ENCODE measurements around the gene ZMIZ1. TPM values are rescaled to one million over a fixed set of nuclear protein-coding genes. Genes with fewer than 3 reads are reported as not detected.

The ZMIZ1 gene
- total RNA-seq, 1 experiment from 2014 or later = 23.5 TPM

DNA sequence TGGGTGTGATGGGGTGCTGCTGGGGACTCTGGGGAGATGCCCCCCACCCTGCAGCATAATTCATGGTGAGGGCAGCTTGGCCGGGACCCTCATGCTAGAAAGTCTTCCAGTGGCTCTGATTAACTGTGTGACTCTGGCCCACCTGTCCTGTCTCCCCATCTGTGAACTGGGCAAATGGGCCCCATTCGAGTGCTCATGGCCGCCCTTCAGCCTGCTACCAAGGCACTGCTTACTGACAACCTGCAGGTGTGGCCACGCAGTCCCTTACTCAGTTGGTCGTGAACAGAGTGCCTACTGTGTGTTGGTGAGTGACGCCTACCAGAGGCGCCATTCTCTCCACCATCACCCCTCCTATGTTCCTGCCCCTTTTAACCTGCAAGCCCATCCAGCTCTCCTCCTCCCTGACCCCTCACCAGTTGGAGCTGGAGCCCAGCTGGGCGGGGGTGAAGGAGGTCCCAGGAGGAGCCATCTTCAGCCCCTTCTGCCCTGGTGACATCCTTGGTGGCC is 109.4 kb downstream of the ZMIZ1 start:
- no peaks in the 10 kb centered on the region for H3K36me3 Mint-ChIP-seq (ENCODE audit: insufficient read depth, unreplicated experiment)
- CTCF ChIA-PET = interaction anchor here (1.5 kb wide), 1 partner anchor 17 kb away, joined by 4 read pairs; no protein-coding TSS in a partner anchor
- DNase-seq = no peak
- BruUV-seq (replicated peaks) = no TSS peak
- TF ChIP-seq, protein P1, sequence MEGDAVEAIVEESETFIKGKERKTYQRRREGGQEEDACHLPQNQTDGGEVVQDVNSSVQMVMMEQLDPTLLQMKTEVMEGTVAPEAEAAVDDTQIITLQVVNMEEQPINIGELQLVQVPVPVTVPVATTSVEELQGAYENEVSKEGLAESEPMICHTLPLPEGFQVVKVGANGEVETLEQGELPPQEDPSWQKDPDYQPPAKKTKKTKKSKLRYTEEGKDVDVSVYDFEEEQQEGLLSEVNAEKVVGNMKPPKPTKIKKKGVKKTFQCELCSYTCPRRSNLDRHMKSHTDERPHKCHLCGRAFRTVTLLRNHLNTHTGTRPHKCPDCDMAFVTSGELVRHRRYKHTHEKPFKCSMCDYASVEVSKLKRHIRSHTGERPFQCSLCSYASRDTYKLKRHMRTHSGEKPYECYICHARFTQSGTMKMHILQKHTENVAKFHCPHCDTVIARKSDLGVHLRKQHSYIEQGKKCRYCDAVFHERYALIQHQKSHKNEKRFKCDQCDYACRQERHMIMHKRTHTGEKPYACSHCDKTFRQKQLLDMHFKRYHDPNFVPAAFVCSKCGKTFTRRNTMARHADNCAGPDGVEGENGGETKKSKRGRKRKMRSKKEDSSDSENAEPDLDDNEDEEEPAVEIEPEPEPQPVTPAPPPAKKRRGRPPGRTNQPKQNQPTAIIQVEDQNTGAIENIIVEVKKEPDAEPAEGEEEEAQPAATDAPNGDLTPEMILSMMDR (IDR thresholded peaks at IDR 0.05; ENCODE audit: unreplicated experiment) = no peak
- H3K27me3 Mint-ChIP-seq (ENCODE audit: unreplicated experiment) = no peaks in the 10 kb centered on the region
- H3K27ac Mint-ChIP-seq (ENCODE audit: unreplicated experiment) = no peak overlapping the region
- H3K9me3 Mint-ChIP-seq (ENCODE audit: low read depth, unreplicated experiment) = no peaks in the 10 kb centered on the region
- H3K4me3 Mint-ChIP-seq (ENCODE audit: low read depth, unreplicated experiment) = no peak overlapping the region
- intact Hi-C loops (cut with micrococcal nuclease; ENCODE audit: unreplicated experiment) = no loop called here
- H3K4me1 Mint-ChIP-seq (ENCODE audit: low read depth, unreplicated experiment) = peaks cover 23% of the 10 kb centered on the region

DNA sequence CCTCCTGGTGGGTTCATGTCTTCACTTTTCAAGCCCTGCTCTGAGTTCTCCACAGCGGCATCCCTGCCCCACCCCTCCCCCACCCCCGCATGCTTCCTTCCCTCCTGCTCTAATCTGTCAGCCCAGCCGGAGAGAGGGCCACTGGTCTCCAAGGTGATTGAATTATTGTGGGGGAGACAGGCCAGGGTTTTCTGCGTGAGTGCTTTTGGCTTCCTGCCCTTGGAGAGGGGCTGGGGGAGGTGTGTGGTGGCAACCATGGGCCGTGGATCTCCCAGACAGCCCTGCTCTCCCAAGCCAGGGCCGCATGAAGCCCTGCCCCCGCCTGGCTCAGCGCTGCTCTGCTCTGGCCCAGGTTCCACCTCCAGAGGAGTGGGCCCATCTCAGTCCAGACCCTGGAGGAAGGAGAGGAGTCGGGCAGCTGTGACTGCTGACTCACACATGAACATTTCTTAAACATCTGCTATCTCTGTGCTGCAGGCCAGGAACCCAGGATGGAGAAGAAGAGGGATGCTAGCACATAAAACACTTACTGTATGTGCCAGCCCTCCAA is 109.9 kb downstream of the ZMIZ1 start:
- H3K9me3 Mint-ChIP-seq (ENCODE audit: low read depth, unreplicated experiment) = no peaks in the 10 kb centered on the region
- BruUV-seq (replicated peaks) = no TSS peak

DNA sequence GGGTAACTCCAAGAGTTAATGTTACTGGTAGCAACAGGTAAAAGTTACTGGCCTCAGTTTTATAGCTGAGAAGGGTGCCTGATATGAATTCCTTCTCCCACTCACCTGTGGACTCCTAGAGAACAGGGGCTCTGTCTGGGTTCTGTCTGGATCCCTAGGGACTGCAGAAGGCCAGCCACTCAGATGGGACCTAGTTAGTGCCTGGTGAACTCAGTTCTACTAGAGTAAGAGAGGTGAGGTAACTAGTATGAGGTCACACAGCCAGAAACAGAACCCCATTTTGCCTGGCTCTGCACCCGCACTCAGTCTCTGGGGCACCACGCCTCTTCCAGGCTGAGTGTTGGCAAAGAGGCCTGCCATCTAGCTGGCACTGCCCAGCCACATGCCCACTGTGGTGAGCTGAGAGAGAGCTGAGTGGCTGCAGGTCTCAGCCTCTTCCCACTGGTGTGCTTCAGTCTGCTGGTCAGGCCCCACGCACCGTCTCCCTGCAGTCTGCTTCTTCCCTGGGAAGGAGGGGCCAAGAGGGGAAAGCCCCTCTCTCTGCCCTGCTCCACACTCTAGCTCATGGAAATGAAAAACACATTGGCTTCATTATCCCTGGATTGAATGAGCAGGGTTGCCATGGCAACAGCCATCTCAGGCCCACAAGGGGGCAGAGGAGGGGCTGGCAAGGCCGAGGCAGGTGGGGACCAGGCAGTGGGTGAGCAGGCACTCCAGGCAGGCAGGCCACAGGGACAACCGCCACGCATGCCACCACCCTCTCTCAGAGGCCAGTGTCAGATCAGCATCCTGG is 110.6 kb downstream of the ZMIZ1 start:
- Mint-ChIP-seq H3K27me3 (ENCODE audit: unreplicated experiment) (no peaks in the 10 kb centered on the region), H3K36me3 (ENCODE audit: insufficient read depth, unreplicated experiment) (no peaks in the 10 kb centered on the region), H3K9me3 (ENCODE audit: low read depth, unreplicated experiment) (no peaks in the 10 kb centered on the region), H3K4me3 (ENCODE audit: low read depth, unreplicated experiment) (no peak overlapping the region), H3K27ac (ENCODE audit: unreplicated experiment) (no peak overlapping the region), H3K4me1 (ENCODE audit: low read depth, unreplicated experiment) (peaks cover 35% of the 10 kb centered on the region)
- intact Hi-C loops (cut with micrococcal nuclease; ENCODE audit: unreplicated experiment) = no loop called here
- TF ChIP-seq, protein P1 (IDR thresholded peaks at IDR 0.05; ENCODE audit: unreplicated experiment) = no peak
- BruUV-seq (replicated peaks) = no TSS peak
- DNase-seq = peak; percentile 20
- CTCF ChIA-PET = interaction anchor here (1.9 kb wide), 1 partner anchor 16 kb away, joined by 4 read pairs; no protein-coding TSS in a partner anchor

More for the DNA sequence above, 109.9 kb downstream of the ZMIZ1 start:
- Mint-ChIP-seq H3K4me1 (ENCODE audit: low read depth, unreplicated experiment) (peaks cover 28% of the 10 kb centered on the region), H3K27ac (ENCODE audit: unreplicated experiment) (no peak overlapping the region), H3K4me3 (ENCODE audit: low read depth, unreplicated experiment) (no peak overlapping the region), H3K27me3 (ENCODE audit: unreplicated experiment) (no peaks in the 10 kb centered on the region), H3K36me3 (ENCODE audit: insufficient read depth, unreplicated experiment) (no peaks in the 10 kb centered on the region)
- DNase-seq = no peak
- intact Hi-C loops (cut with micrococcal nuclease; ENCODE audit: unreplicated experiment) = no loop called here
- CTCF ChIA-PET = interaction anchor here (1.5 kb wide), 1 partner anchor 17 kb away, joined by 4 read pairs; no protein-coding TSS in a partner anchor
- TF ChIP-seq, protein P1 (IDR thresholded peaks at IDR 0.05; ENCODE audit: unreplicated experiment) = no peak

DNA sequence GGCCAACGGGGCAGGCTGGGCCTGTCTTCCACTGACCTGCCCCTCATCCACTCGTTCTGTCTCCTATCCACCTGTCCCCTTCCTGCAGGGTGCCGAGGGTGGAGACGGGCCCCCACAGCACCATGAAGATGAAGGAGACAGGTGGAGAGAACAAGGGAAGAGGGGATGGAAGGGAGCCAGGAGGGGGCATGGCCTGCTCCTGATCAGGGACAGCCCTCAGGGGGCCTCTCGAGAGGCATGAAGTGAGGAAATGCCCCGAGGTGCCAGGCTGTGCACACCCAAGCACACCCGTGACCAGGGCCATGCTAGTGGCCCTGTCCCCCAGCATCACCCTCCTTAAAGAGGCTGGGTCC is 111.2 kb downstream of the ZMIZ1 start:
- no peaks in the 10 kb centered on the region for H3K9me3 Mint-ChIP-seq (ENCODE audit: low read depth, unreplicated experiment)
- CTCF ChIA-PET = interaction anchor here (1.9 kb wide), 1 partner anchor 15 kb away, joined by 4 read pairs; no protein-coding TSS in a partner anchor
- no peaks in the 10 kb centered on the region for H3K27me3 Mint-ChIP-seq (ENCODE audit: unreplicated experiment)
- peaks cover 41% of the 10 kb centered on the region for H3K4me1 Mint-ChIP-seq (ENCODE audit: low read depth, unreplicated experiment)
- intact Hi-C loops (cut with micrococcal nuclease; ENCODE audit: unreplicated experiment) = no loop called here
- no peak overlapping the region for H3K4me3 Mint-ChIP-seq (ENCODE audit: low read depth, unreplicated experiment)
- no peaks in the 10 kb centered on the region for H3K36me3 Mint-ChIP-seq (ENCODE audit: insufficient read depth, unreplicated experiment)
- no peak overlapping the region for H3K27ac Mint-ChIP-seq (ENCODE audit: unreplicated experiment)
- no TSS peak for BruUV-seq (replicated peaks)
- TF ChIP-seq, protein P1 (IDR thresholded peaks at IDR 0.05; ENCODE audit: unreplicated experiment) = no peak
- no peak for DNase-seq

Data from Calu3 (cell line).